ENCODE data around the gene LHX8.
"Not testable (repeated sequence)": the region's sequence is repeated elsewhere in the genome, so short reads cannot be mapped to it uniquely, and the experiment has no call there.

The LHX8 gene

DNA sequence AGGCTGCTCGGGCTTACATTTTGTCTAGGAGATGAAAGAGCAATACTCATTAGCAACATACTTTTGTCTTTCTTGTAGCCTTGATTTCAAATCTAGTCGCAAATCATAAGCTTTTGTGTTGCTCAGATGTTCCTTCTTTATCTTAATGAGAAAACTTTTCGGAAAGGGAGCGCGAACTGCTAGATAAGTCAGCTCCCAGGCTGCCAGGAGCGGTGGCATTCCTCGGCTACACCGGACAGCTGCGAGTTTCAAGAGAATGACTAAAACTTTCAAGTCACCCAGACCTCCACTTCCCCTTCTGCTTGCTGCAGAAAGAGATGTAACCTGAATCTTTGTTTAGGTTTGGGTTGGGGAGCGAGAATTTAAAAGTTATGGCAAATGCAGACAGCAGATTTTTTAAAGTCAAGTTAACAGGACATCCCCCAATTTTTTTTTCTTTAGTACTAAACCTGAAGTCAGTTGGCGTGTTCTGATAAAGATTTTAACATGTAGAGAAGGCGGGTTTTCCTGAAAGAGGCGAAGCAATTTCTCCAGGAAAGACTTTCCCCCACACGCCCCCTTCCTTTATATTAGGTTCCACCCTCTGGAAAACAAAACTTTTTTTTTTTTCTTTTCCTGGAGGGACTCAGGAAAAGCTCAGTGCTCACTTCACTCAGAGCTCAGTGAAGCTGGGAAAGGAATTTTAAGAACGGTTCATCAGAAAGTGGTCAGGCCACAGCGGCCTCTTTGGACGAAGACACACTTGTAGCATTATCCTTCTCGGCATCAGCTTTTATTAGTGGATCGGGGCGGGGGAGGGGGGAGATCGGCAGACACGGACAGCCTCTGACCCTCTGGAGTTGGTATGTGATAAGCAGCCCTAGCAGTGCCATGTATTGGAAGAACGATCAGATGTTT, at the start of gene LHX8:
Gene LHX8, plus strand, starts transcription at position 639 of the 897 bp plus-strand sequence. CDS start 2,227 bp downstream, outside the sequence.
- H3K4me3 Mint-ChIP-seq: peak within 1 kb of the TSS; percentile 59
- H3K27ac Mint-ChIP-seq: no peak within 1 kb of the TSS
- no peaks in the 10 kb centered on the region for H3K36me3 Mint-ChIP-seq
- H3K4me1 Mint-ChIP-seq: peaks cover 10% of the 10 kb centered on the region
- H3K27me3 Mint-ChIP-seq: peaks cover 72% of the 10 kb centered on the region
- no peaks in the 10 kb centered on the region for H3K9me3 Mint-ChIP-seq

DNA sequence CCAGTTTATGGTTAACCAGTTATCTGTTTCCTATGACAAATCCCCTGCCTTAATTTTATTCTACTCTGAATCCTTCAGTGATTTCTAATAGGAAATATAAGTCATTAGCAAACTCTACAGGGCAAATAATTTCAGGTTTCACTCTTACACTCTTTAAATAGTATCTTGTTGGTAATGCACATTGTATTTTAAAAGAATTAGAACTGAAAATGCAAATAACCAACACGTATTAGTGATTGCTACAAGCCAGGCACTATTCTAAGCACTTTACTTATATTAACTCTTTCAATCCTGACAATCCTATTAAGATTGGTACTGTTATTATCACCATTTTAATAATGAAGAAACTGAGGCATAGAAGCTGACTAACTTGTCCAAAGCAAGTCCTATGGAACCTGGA, 48.3 kb upstream of the LHX8 start:
- H3K4me3 Mint-ChIP-seq: no peak overlapping the region
- no peaks in the 10 kb centered on the region for H3K27me3 Mint-ChIP-seq
- H3K36me3 Mint-ChIP-seq: no peaks in the 10 kb centered on the region
- no peak overlapping the region for H3K27ac Mint-ChIP-seq
- H3K9me3 Mint-ChIP-seq: no peaks in the 10 kb centered on the region
- no peaks in the 10 kb centered on the region for H3K4me1 Mint-ChIP-seq

GRCh38 chr1:75087278-75087677, 46.9 kb upstream of the LHX8 start:
- no peaks in the 10 kb centered on the region for H3K36me3 Mint-ChIP-seq
- H3K27me3 Mint-ChIP-seq: no peaks in the 10 kb centered on the region
- no peaks in the 10 kb centered on the region for H3K9me3 Mint-ChIP-seq
- H3K4me3 Mint-ChIP-seq: no peak overlapping the region
- H3K27ac Mint-ChIP-seq: no peak overlapping the region
- H3K4me1 Mint-ChIP-seq: no peaks in the 10 kb centered on the region

- no peak overlapping the region for H3K27ac Mint-ChIP-seq
- H3K9me3 Mint-ChIP-seq: no peaks in the 10 kb centered on the region
- H3K36me3 Mint-ChIP-seq: no peaks in the 10 kb centered on the region
- no peaks in the 10 kb centered on the region for H3K4me1 Mint-ChIP-seq
- H3K27me3 Mint-ChIP-seq: peaks cover 1% of the 10 kb centered on the region
- H3K4me3 Mint-ChIP-seq: no peak overlapping the region
These were observed 42.0 kb upstream of the LHX8 start for GRCh38 chr1:75092141-75092540.

DNA sequence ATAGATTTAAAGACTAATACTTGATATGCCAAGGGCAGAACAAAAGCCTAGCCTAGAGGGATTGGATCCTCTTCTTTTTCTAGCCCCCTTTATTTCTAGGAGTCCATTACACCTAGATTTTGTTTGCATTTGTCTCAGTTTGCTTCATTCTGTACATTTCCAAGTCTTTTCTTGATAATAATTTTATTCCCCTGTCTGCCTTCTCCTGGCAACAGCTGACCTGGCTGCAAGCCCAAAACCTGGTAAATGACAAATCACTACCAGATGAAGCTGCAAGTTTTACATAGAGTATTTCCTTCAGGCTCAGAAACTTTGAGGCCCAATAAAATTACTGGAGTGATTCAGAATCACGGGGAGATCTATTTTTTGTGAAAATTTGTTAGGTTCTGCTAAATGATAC, 36.5 kb upstream of the LHX8 start:
- peaks cover 1% of the 10 kb centered on the region for H3K27me3 Mint-ChIP-seq
- no peak overlapping the region for H3K4me3 Mint-ChIP-seq
- no peaks in the 10 kb centered on the region for H3K4me1 Mint-ChIP-seq
- H3K9me3 Mint-ChIP-seq: no peaks in the 10 kb centered on the region
- no peak overlapping the region for H3K27ac Mint-ChIP-seq
- no peaks in the 10 kb centered on the region for H3K36me3 Mint-ChIP-seq

DNA sequence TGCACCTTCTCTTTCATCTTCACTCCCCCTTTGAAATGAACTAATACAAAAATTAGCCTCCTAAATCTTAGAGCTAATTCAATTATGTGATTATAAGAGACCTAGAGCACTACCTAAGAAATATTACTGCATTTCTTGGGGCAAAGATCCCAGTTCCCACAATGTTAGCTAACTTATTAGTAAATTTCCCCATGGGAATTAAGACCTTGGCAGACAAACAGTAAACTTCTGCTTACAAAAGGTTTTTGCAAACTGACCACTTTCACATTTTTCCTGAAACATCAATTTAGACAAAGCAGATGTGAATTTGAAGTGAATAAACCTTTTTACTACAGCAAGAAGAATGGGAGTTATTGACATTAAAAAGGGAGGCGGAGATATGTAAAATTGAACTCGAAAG, 34.6 kb upstream of the LHX8 start:
- no peaks in the 10 kb centered on the region for H3K9me3 Mint-ChIP-seq
- no peaks in the 10 kb centered on the region for H3K4me1 Mint-ChIP-seq
- H3K27ac Mint-ChIP-seq: no peak overlapping the region
- H3K27me3 Mint-ChIP-seq: peaks cover 1% of the 10 kb centered on the region
- no peak overlapping the region for H3K4me3 Mint-ChIP-seq
- no peaks in the 10 kb centered on the region for H3K36me3 Mint-ChIP-seq

DNA sequence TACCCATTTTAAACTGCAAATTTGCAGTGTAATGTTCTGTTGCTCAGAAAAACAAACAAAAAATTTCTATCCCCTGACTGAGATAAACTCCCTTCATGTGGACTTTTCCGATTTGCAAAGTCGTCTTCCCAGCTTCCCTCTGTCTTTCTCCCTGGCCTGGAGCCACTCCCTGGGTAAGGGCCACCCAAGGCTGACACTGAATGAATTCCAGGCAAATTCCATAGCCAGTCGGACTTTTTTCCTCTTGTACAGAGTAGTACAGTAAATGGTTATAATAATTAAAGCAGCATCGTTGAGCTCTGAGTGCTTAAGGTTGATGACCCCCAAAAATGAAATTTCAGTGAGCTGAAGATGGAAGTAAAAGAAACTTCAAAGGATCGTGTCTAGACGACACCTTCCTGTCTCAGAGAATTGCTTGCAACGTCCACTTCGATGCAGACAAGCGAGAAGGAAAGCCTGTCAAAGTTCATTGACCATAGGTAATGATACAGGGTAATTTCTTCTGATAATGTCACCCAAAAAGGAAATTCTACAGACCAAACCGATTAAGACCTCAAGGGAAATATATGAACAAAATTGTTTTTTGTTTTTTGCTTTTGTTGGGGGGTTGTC, 33.6 kb upstream of the LHX8 start:
- H3K36me3 Mint-ChIP-seq: no peaks in the 10 kb centered on the region
- H3K9me3 Mint-ChIP-seq: no peaks in the 10 kb centered on the region
- H3K4me3 Mint-ChIP-seq: no peak overlapping the region
- H3K4me1 Mint-ChIP-seq: no peaks in the 10 kb centered on the region
- H3K27me3 Mint-ChIP-seq: peaks cover under 1% of the 10 kb centered on the region
- H3K27ac Mint-ChIP-seq: no peak overlapping the region

DNA sequence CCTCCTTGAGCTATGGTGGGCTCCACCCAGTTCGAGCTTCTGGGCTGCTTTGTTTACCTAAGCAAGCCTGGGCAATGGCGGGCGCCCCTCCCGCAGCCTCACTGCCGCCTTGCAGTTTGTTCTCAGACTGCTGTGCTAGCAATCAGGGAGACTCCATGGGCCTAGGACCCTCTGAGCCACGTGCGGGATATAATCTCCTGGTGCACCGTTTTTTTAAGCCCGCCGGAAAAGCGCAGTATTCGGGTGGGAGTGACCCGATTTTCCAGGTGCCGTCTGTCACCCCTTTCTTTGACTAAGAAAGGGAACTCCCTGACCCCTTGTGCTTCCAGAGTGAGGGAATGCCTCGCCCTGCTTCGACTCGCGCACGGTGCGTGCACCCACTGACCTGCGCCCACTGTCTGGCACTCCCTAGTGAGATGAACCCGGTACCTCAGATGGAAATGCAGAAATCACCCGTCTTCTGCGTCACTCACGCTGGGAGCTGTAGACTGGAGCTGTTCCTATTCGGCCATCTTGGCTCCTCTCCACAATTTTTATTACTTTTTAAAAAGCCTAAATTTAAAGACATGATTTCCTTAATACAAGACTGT, 21.7 kb upstream of the LHX8 start:
- not testable (repeated sequence) for H3K4me1 Mint-ChIP-seq, H3K36me3 Mint-ChIP-seq, H3K4me3 Mint-ChIP-seq, H3K27me3 Mint-ChIP-seq, H3K27ac Mint-ChIP-seq, H3K9me3 Mint-ChIP-seq

- Mint-ChIP-seq H3K27ac (no peak overlapping the region), H3K9me3 (no peaks in the 10 kb centered on the region), H3K4me1 (no peaks in the 10 kb centered on the region), H3K36me3 (no peaks in the 10 kb centered on the region), H3K27me3 (no peaks in the 10 kb centered on the region), H3K4me3 (no peak overlapping the region)
These were observed 18.5 kb upstream of the LHX8 start for GRCh38 chr1:75115654-75116053.

DNA sequence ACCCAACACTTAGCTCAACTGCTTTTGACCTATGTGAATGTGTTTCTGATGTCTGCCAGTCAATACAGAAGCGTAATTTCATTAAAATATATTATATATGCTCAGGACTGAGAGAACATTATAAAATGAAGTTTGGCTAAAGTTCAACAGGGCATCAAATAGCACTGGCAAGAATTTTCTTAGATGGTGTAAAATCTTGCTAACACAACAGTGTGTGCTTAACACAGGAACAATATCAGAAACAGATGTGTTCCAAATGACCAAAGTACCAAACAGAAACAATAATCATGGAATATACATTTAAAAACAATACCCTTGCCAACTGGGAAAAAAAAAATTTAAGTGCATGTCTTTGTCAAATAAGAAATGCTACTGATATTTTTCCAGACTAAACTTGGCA, 10.4 kb upstream of the LHX8 start:
- Mint-ChIP-seq H3K4me3 (no peak overlapping the region), H3K9me3 (no peaks in the 10 kb centered on the region), H3K4me1 (no peaks in the 10 kb centered on the region), H3K27me3 (peaks cover 27% of the 10 kb centered on the region), H3K36me3 (no peaks in the 10 kb centered on the region), H3K27ac (no peak overlapping the region)

DNA sequence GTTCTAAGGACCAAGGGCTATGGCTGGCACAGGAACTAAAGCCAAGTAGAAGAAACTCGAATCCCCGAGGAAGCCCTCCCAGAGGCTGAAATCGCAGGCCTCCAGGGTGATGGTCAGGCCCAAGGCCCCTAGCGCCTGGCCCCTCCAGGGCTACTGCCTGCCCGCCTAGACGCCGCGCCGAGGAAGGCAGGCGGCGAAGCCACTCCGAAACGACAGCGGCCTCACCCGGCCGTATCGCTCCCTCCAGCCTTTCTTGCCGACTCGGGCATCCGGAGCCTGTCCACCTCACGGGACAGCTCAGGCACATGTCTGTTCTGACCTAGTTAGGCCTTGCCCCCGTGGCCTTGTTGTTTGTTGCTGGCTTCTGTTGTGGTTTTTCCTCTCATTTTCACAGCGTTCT, 9.7 kb upstream of the LHX8 start:
- no peaks in the 10 kb centered on the region for H3K4me1 Mint-ChIP-seq
- no peaks in the 10 kb centered on the region for H3K9me3 Mint-ChIP-seq
- no peak overlapping the region for H3K4me3 Mint-ChIP-seq
- no peaks in the 10 kb centered on the region for H3K36me3 Mint-ChIP-seq
- H3K27ac Mint-ChIP-seq: no peak overlapping the region
- peaks cover 34% of the 10 kb centered on the region for H3K27me3 Mint-ChIP-seq

GRCh38 chr1:75125161-75125726, 8.9 kb upstream of the LHX8 start:
- H3K9me3 Mint-ChIP-seq: no peaks in the 10 kb centered on the region
- no peak overlapping the region for H3K4me3 Mint-ChIP-seq
- H3K36me3 Mint-ChIP-seq: no peaks in the 10 kb centered on the region
- no peak overlapping the region for H3K27ac Mint-ChIP-seq
- H3K4me1 Mint-ChIP-seq: no peaks in the 10 kb centered on the region
- H3K27me3 Mint-ChIP-seq: peaks cover 37% of the 10 kb centered on the region

DNA sequence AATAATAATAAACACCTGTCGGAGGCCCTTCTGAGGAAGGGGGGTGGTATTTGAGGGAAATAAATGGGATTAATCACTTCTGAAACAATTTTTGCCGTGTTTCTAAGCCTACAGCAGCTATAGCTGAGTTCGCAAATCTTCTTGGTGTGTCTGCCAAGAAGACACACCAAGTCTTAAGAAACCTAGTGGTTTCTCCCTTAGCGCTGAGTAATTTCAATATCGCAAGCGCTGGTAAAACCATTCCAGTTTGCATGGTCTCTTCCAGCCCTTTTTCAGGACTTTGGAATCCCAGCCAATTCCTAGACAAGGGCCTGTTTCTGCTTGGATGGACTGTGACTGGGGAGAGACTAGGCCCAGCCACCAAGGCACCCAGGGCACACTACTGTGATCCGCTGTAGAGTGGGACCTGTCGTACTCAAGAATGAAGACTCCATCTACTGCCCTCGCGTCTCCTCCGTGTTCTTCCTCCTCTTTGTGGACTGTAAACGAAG, 7.5 kb upstream of the LHX8 start:
- no peak overlapping the region for H3K27ac Mint-ChIP-seq
- no peaks in the 10 kb centered on the region for H3K9me3 Mint-ChIP-seq
- peaks cover 49% of the 10 kb centered on the region for H3K27me3 Mint-ChIP-seq
- no peak overlapping the region for H3K4me3 Mint-ChIP-seq
- no peaks in the 10 kb centered on the region for H3K36me3 Mint-ChIP-seq
- no peaks in the 10 kb centered on the region for H3K4me1 Mint-ChIP-seq

DNA sequence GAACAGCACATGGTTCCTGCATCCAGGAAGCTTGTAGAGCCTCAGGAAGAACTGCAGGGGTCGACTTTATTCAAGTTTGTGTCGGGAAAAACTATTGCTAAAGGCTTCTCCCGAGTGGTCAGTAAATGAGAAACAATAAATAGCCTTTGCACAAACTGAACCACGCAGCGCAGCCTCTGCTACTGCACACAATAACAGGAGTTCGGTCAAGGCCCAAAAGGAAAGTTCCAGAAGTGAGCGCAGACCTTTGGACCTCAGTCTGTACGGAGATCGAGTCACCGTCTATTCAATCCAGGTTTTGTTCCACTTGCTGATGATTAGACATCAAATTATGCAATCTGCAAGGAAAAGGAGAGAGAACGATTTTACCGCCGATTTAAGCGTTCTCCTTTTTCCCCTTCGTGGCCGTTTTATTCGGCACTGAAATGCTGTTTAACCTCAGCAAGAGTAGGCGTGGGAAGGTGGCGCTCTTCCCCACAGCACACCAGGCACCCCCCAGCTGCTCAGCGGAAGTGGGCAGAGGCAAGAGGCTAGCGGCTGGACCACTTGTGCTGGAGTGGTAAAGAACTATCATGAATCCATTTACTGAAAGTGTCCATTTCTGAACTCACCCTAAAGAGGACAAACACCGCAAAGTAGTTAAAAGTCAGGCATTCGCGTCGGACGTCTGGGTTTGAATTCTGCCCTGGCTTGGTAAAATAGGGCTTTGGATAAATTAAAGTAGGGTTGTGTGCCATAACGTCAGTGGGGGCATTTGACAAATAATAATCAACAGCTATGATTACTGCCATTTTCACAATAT, 6.1 kb upstream of the LHX8 start:
- Mint-ChIP-seq H3K4me1 (no peaks in the 10 kb centered on the region), H3K36me3 (no peaks in the 10 kb centered on the region), H3K9me3 (no peaks in the 10 kb centered on the region), H3K27me3 (peaks cover 62% of the 10 kb centered on the region), H3K4me3 (no peak overlapping the region), H3K27ac (no peak overlapping the region)

DNA sequence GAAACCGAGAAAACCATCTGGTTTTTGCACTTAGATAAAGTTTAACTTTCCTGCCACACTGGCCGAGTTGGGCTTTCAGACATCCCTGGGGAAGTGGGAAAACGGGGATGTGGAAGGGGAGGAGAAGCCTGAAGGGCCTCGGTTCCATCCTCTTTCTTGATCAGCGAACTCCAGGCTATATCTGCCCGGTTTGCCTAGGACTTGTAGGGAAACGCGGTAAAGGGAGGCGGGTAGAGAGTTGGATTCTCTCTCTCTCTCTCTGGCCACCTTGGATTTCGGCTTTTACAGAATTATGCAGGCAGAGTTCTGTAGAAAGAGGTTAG, 4.6 kb upstream of the LHX8 start:
- Mint-ChIP-seq H3K27ac (no peak overlapping the region), H3K4me3 (no peak overlapping the region), H3K36me3 (no peaks in the 10 kb centered on the region), H3K9me3 (no peaks in the 10 kb centered on the region), H3K4me1 (no peaks in the 10 kb centered on the region), H3K27me3 (peaks cover 73% of the 10 kb centered on the region)

Measured in activated naive CD4-positive, alpha-beta T cell treated with anti-CD3 and anti-CD28 coated beads, Interleukin-2, amount 50 U/mL, for 24 hours (primary cell).